ENCODE measurements around the gene TASP1. TPM values are rescaled to one million over a fixed set of nuclear protein-coding genes. Genes with fewer than 3 reads are reported as not detected.

The TASP1 gene
- total and polyA plus RNA-seq, 2 donors (not counting 3 experiments of a cell fraction or from before 2014, with no cell fraction given): 3.5 to 8.9 TPM

GRCh38 chr20:13389115-13389514, 249.6 kb downstream of the TASP1 start:
- H3K27ac ChIP-seq (ENCODE audit: insufficient read depth, low read depth, low read length): no peak overlapping the region
- dilution Hi-C loops (cut with MboI; ENCODE audit: extremely low pct_ligation_motif_present, low sequenced_read_pairs) (no loop called here), intact Hi-C loops (cut with micrococcal nuclease) (no loop called here)
- no peaks in the 10 kb centered on the region for H4K20me1 ChIP-seq (replicated peaks; ENCODE audit: control insufficient read depth, extremely low read depth, insufficient read depth, low read length)
- H3K4me1 ChIP-seq (ENCODE audit: control insufficient read depth, extremely low read depth, insufficient read depth, low read length): no peaks in the 10 kb centered on the region
- POLR2A ChIA-PET: no interaction called here
- FAIRE-seq (no peak), DNase-seq (ENCODE audit: low read depth, low spot score) (no peak)
- no TSS peak for BruUV-seq (replicated peaks)
- no peak overlapping the region for H2AFZ ChIP-seq (ENCODE audit: low read depth, low read length)
- H3K36me3 ChIP-seq (ENCODE audit: control insufficient read depth in 2 of 2, extremely low read depth in 1 of 2, insufficient read depth in 2 of 2, low read length in 2 of 2): no peaks in the 10 kb centered on the region
- H3K79me2 ChIP-seq (ENCODE audit: control insufficient read depth, insufficient read depth, low read length): no peaks in the 10 kb centered on the region
- H3K9ac ChIP-seq (replicated peaks; ENCODE audit: extremely low read depth, insufficient read depth, low read length): no peak overlapping the region
- H3K9me1 ChIP-seq (replicated peaks; ENCODE audit: control insufficient read depth, extremely low read depth, insufficient read depth, low read length): no peaks in the 10 kb centered on the region
- TF ChIP-seq POLR2AphosphoS5 (IDR thresholded peaks at IDR 0.05; ENCODE audit: insufficient read depth, low read depth, low read length) (no peak), JUN (IDR thresholded peaks at IDR 0.05; ENCODE audit: borderline replicate concordance, insufficient read depth, insufficient read length, low read depth) (no peak), MYC (IDR thresholded peaks at IDR 0.05; ENCODE audit: low read depth, low read length) (no peak), POLR2A (IDR thresholded peaks at IDR 0.05; ENCODE audit: low read depth, low read length) (no peak), EZH2 (IDR thresholded peaks at IDR 0.05; ENCODE audit: borderline replicate concordance, low read depth, low read length, severe bottlenecking) (no peak), FOS (IDR thresholded peaks at IDR 0.05; ENCODE audit: borderline replicate concordance, insufficient read depth, low read length) (no peak), CTCF (IDR thresholded peaks at IDR 0.05; ENCODE audit: extremely low read depth in 1 of 2, insufficient read depth in 1 of 2, low read depth in 1 of 2, low read length in 2 of 2) (no peak), GATA2 (IDR thresholded peaks at IDR 0.05; ENCODE audit: insufficient read depth, insufficient read length, low read depth, low read length) (no peak), MAX (IDR thresholded peaks at IDR 0.05; ENCODE audit: insufficient read depth, insufficient read length) (no peak)
- no peak overlapping the region for H3K4me3 ChIP-seq (replicated peaks in 1 of 3; ENCODE audit: insufficient read depth in 1 of 3, low read depth in 1 of 3, low read length in 3 of 3)
- H3K27me3 ChIP-seq (ENCODE audit: control insufficient read depth in 2 of 2, insufficient read depth in 2 of 2, low read length in 2 of 2): no peaks in the 10 kb centered on the region
- CTCF ChIA-PET: interaction anchor here (1.5 kb wide), 1 partner anchor 68 kb away, joined by 3 read pairs; no protein-coding TSS in a partner anchor
- no peaks in the 10 kb centered on the region for H3K9me3 ChIP-seq (replicated peaks; ENCODE audit: control insufficient read depth, insufficient read depth, low read length)
- no peak overlapping the region for H3K4me2 ChIP-seq (ENCODE audit: insufficient read depth, low read length)

All from endothelial cell of umbilical vein (primary cell).